Psoas muscle (tissue), 8 donors: Measurements from ENCODE around the gene EEF1AKMT4. TPM values are rescaled to one million over a fixed set of nuclear protein-coding genes. Genes with fewer than 3 reads are reported as not detected.

Source experiments
- ATAC-seq, 4 donors: fragments of 200-7000 bp; cut with Tn5 transposase; one replicate each; pipeline ENCODE4 v1.9.1; 2020; ENCODE audit warnings: moderate library complexity in 3 of 4, mild to moderate bottlenecking in 2 of 4
- DNase-seq, 2 donors: peaks; one replicate each; pipeline ENCODE4 v3.0.0-alpha.2; 2020
- H3K27ac ChIP-seq: fragments of 200-600 bp; one replicate; pipeline ENCODE4 v1.8.0; 2022
- H3K27me3 ChIP-seq, 3 donors: fragments of 200-600 bp in 1 of 3; one replicate each; pipeline versions ENCODE4 v1.6.1 to v1.8.0; 2013 to 2022; ENCODE audit warnings: low read length in 2 of 3, mild to moderate bottlenecking in 2 of 3, moderate library complexity in 1 of 3; ENCODE audit not compliant: insufficient read depth in 3 of 3
- H3K36me3 ChIP-seq, 2 donors: fragments of 200-600 bp in 1 of 2; one replicate each; pipeline versions ENCODE4 v1.6.1 to v1.8.0; 2013 to 2022; ENCODE audit warnings: low read depth in 1 of 2, mild to moderate bottlenecking in 1 of 2, moderate library complexity in 1 of 2; ENCODE audit not compliant: insufficient read depth in 1 of 2
- H3K4me1 ChIP-seq: fragments of 200-600 bp; one replicate; pipeline ENCODE4 v1.8.0; 2022
- H3K4me3 ChIP-seq: fragments of 200-600 bp; one replicate; pipeline ENCODE4 v1.8.0; 2022; ENCODE audit warnings: mild to moderate bottlenecking
- H3K9me3 ChIP-seq: fragments of 200-600 bp; one replicate; pipeline ENCODE4 v1.8.0; 2022
- WGBS, 3 donors: extraction: QIAGEN DNeasy Blood & Tissue Kit; methylation state at CpG; one replicate each; pipeline versions ENCODE4 v1.1.6 to v1.1.7; 2013; 5-methylcytosine and 5-hydroxymethylcytosine counted together
- intact Hi-C, 2 donors: fragments of 100-400 bp; cut with DNase I; formaldehyde crosslinking; loops; one replicate each; pipeline versions ENCODE4 v1.11.0 to v1.14.2; 2022
- polyA plus RNA-seq, 3 donors: library from polyadenylated mRNA; stranded (reverse); fragments of 200-250 nt; gene quantifications; one replicate each; pipeline ENCODE4 v1.2.3, GENCODE V29; 2013
- total RNA-seq, 4 donors: library from RNA; stranded (reverse); fragmentation: NEBNext Ultra II Directional in 2 of 4; extraction: Animal tissue kit (Norgen Biotek cat#: 25700) in 2 of 4; gene quantifications; one replicate each; pipeline versions ENCODE4 v1.2.1 to v1.2.4, GENCODE V29; 2021 to 2023
- TF ChIP-seq, protein P1 (sequence below): fragments of 200-600 bp; IDR thresholded peaks from one replicate; pipeline ENCODE4 v1.8.0; 2022; ENCODE audit warnings: antibody characterized with exemption
- donor health status: healthy with polysubstance abuse.
- donor health status: DM: no; HTN: no; CAD: no; lungs with moderate emphysema.
- donor health status: Bipolar disorder and iron deficiency.
- donor health status: healthy.
- donor health status: DM: yes; HTN: yes; CAD: no.
- donor health status: DM: no; HTN: no; CAD: no.
- donor health status: DM: no; HTN: no; CAD: no.
- donor health status: DM: yes; HTN: yes; CAD: no.

EEF1AKMT4 gene
- total and polyA plus RNA-seq, 7 donors, result 1.8 to 25.5 (median 8.2) TPM

GRCh38 chr3:184239221-184239620, 10.3 kb upstream of the EEF1AKMT4 start:
- Histone ChIP-seq H3K27me3 (peaks cover 0 to 3% (median 0%) of the 10 kb centered on the region in 3 donors), H3K4me1 (no peaks in the 10 kb centered on the region), H3K4me3 (no peak overlapping the region), H3K27ac (no peak overlapping the region), H3K36me3 (peaks cover 8 to 24% of the 10 kb centered on the region in 2 donors), H3K9me3 (no peaks in the 10 kb centered on the region)
- DNase-seq (no peak), ATAC-seq (no peak)
- TF ChIP-seq, protein P1, sequence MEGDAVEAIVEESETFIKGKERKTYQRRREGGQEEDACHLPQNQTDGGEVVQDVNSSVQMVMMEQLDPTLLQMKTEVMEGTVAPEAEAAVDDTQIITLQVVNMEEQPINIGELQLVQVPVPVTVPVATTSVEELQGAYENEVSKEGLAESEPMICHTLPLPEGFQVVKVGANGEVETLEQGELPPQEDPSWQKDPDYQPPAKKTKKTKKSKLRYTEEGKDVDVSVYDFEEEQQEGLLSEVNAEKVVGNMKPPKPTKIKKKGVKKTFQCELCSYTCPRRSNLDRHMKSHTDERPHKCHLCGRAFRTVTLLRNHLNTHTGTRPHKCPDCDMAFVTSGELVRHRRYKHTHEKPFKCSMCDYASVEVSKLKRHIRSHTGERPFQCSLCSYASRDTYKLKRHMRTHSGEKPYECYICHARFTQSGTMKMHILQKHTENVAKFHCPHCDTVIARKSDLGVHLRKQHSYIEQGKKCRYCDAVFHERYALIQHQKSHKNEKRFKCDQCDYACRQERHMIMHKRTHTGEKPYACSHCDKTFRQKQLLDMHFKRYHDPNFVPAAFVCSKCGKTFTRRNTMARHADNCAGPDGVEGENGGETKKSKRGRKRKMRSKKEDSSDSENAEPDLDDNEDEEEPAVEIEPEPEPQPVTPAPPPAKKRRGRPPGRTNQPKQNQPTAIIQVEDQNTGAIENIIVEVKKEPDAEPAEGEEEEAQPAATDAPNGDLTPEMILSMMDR, result no peak
- intact Hi-C loops, result no loop called here
- WGBS, 3 donors, result 88 to 95% (median 95%) methylated on average over 8 of the region's 8 CpGs

GRCh38 chr3:184239708-184240107, 9.8 kb upstream of the EEF1AKMT4 start:
- no peak for ATAC-seq
- Histone ChIP-seq H3K27ac (no peak overlapping the region), H3K36me3 (peaks cover 11 to 29% of the 10 kb centered on the region in 2 donors), H3K9me3 (no peaks in the 10 kb centered on the region), H3K4me1 (no peaks in the 10 kb centered on the region), H3K27me3 (peaks cover 0 to 3% (median 0%) of the 10 kb centered on the region in 3 donors), H3K4me3 (no peak overlapping the region)
- DNase-seq, result no peak
- intact Hi-C loops, result loop anchor here (5.0 to 10.0 kb wide), 2 partner anchors 85 to 92 kb away; partner anchors contain the start of gene DVL3 (in 1 of the 2)
- WGBS, 3 donors, result 68 to 76% (median 72%) methylated on average over 7 of the region's 7 CpGs
- TF ChIP-seq, protein P1, result no peak

DNA sequence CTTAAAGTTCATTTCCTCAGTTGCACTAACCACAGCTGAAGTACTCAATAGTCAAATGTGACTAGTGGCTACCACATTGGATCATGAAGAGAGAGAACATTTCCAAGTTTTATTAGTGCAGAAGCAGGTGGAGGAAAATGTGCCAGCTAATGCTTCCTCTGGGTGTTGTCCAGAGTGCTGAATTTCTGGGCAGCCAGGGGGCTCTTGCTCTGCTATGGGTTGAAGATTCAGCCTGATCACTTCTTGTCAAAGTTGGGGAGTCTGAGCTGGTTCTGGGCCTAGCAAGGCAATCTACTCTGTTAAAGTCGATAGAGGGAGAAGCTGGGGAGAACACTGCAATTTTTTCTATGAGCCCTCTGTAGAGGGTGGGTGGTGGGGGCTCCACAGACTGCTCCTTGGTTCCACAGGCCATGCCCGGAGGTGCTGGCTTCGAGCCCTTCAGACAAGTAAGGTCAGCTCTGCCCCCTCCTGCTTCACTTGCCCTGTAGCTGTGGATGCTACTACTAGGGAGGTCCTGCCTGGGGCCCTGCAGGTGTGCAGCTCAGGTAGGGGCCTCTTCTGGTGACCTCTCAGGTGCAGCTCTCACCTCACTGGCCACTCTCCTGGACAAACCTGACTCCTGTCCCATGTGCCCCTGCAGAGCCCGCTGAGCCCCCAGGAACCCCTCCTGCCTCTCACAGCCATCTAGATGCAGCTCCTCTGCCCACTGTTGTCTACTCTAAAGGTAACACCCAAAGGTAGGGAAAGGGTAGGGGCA, 8.9 kb upstream of the EEF1AKMT4 start:
- WGBS, 3 donors, result 66 to 71% (median 69%) methylated on average over 4 of the region's 4 CpGs
- Histone ChIP-seq H3K27ac (no peak overlapping the region), H3K4me1 (no peaks in the 10 kb centered on the region), H3K4me3 (no peak overlapping the region), H3K27me3 (peaks cover 0 to 3% (median 0%) of the 10 kb centered on the region in 3 donors), H3K9me3 (no peaks in the 10 kb centered on the region), H3K36me3 (peaks cover 14 to 37% of the 10 kb centered on the region in 2 donors)
- TF ChIP-seq, protein P1, result no peak
- DNase-seq (no peak), ATAC-seq (peak in 3 of 4 donors; percentile 8 to 40 (median 9))
- intact Hi-C loops, result loop anchor here (5.0 to 10.0 kb wide), 2 partner anchors 86 to 93 kb away; partner anchors contain the start of gene DVL3 (in 1 of the 2)

DNA sequence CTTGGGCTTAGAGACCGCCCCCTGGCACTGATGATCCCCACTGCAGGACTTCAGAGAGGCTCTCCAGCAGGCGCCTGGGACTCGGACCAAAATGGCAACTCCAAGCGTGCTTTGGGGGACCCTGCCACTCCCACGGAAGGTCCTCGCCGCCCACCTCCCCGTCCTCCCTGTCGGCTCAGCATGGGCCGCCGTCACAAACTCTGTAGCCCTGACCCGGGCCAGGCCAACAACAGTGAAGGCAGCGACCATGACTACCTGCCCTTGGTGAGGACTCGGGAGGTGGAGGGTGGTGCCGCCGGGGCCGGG, 8.4 kb upstream of the EEF1AKMT4 start:
- Histone ChIP-seq H3K36me3 (peaks cover 14 to 40% of the 10 kb centered on the region in 2 donors), H3K27me3 (peaks cover 0 to 3% (median 0%) of the 10 kb centered on the region in 3 donors), H3K4me3 (no peak overlapping the region), H3K9me3 (no peaks in the 10 kb centered on the region), H3K27ac (no peak overlapping the region), H3K4me1 (no peaks in the 10 kb centered on the region)
- intact Hi-C loops, result loop anchor here (5.0 to 10.0 kb wide), 2 partner anchors 86 to 94 kb away; partner anchors contain the start of gene DVL3 (in 1 of the 2)
- DNase-seq, result no peak
- 23 to 34% (median 34%) methylated on average over 16 to 17 of the region's 17 CpGs for WGBS, 3 donors
- peak; percentile 20 to 28 (median 22) for ATAC-seq
- TF ChIP-seq, protein P1, result no peak
